ENCODE measurements around the gene ADIG. TPM values are rescaled to one million over a fixed set of nuclear protein-coding genes. Genes with fewer than 3 reads are reported as not detected.

Gene ADIG
- total and polyA plus RNA-seq, 2 donors (not counting 1 experiment from before 2014, with no cell fraction given) = not detected

- Histone ChIP-seq H2AFZ (ENCODE audit: low read length) (no peak overlapping the region), H3K4me3 (replicated peaks in 1 of 4; ENCODE audit: control extremely low read depth in 1 of 4, insufficient read depth in 1 of 4, low read depth in 3 of 4, low read length in 4 of 4) (no peak overlapping the region), H3K4me1 (ENCODE audit: control insufficient read depth, extremely low read depth, insufficient read depth, low read length) (no peaks in the 10 kb centered on the region), H3K79me2 (ENCODE audit: control insufficient read depth, insufficient read depth, low read length) (no peaks in the 10 kb centered on the region), H3K4me2 (ENCODE audit: extremely low read depth, insufficient read depth, low read length) (no peak overlapping the region), H3K27me3 (ENCODE audit: control insufficient read depth, insufficient read depth, low read length) (peaks cover 20% of the 10 kb centered on the region), H4K20me1 (ENCODE audit: control insufficient read depth, extremely low read depth, insufficient read depth, low read length) (no peaks in the 10 kb centered on the region), H3K27ac (ENCODE audit: insufficient read depth, low read length) (no peak overlapping the region), H3K9ac (ENCODE audit: insufficient read depth, low read length) (no peak overlapping the region), H3K9me3 (ENCODE audit: control insufficient read depth, insufficient read depth, low read depth, low read length) (no peaks in the 10 kb centered on the region), H3K36me3 (ENCODE audit: control insufficient read depth, insufficient read depth, low read length) (no peaks in the 10 kb centered on the region)
- peak; percentile 43 for TF ChIP-seq EZH2 (IDR thresholded peaks at IDR 0.05; ENCODE audit: low read length, missing control alignments)
- TF ChIP-seq CTCF (conservative IDR thresholded peaks at IDR 0.05 in 1 of 2, IDR thresholded peaks at IDR 0.05 in 1 of 2; ENCODE audit: low read depth in 1 of 2, low read length in 2 of 2) = no peak
- no peak for DNase-seq (ENCODE audit: low read depth in 2 of 2)
These were observed 26.4 kb downstream of the ADIG start for GRCh38 chr20:38607351-38607750.

GRCh38 chr20:38608188-38608587 lies 27.2 kb downstream of the ADIG start:
- DNase-seq (ENCODE audit: low read depth in 2 of 2) = no peak
- no peaks in the 10 kb centered on the region for H3K36me3 ChIP-seq (ENCODE audit: control insufficient read depth, insufficient read depth, low read length)
- no peak overlapping the region for H3K4me3 ChIP-seq (replicated peaks in 1 of 4; ENCODE audit: control extremely low read depth in 1 of 4, insufficient read depth in 1 of 4, low read depth in 3 of 4, low read length in 4 of 4)
- no peaks in the 10 kb centered on the region for H3K9me3 ChIP-seq (ENCODE audit: control insufficient read depth, insufficient read depth, low read depth, low read length)
- H3K79me2 ChIP-seq (ENCODE audit: control insufficient read depth, insufficient read depth, low read length) = no peaks in the 10 kb centered on the region
- peaks cover 12% of the 10 kb centered on the region for H3K27me3 ChIP-seq (ENCODE audit: control insufficient read depth, insufficient read depth, low read length)
- no peaks in the 10 kb centered on the region for H4K20me1 ChIP-seq (ENCODE audit: control insufficient read depth, extremely low read depth, insufficient read depth, low read length)
- no peak overlapping the region for H3K27ac ChIP-seq (ENCODE audit: insufficient read depth, low read length)
- no peak overlapping the region for H2AFZ ChIP-seq (ENCODE audit: low read length)
- H3K4me1 ChIP-seq (ENCODE audit: control insufficient read depth, extremely low read depth, insufficient read depth, low read length) = no peaks in the 10 kb centered on the region
- no peak overlapping the region for H3K4me2 ChIP-seq (ENCODE audit: extremely low read depth, insufficient read depth, low read length)
- H3K9ac ChIP-seq (ENCODE audit: insufficient read depth, low read length) = no peak overlapping the region
- no peak for TF ChIP-seq EZH2 (IDR thresholded peaks at IDR 0.05; ENCODE audit: low read length, missing control alignments)
- TF ChIP-seq CTCF (conservative IDR thresholded peaks at IDR 0.05 in 1 of 2, IDR thresholded peaks at IDR 0.05 in 1 of 2; ENCODE audit: low read depth in 1 of 2, low read length in 2 of 2) = no peak

- TF ChIP-seq CTCF (conservative IDR thresholded peaks at IDR 0.05 in 1 of 2, IDR thresholded peaks at IDR 0.05 in 1 of 2; ENCODE audit: low read depth in 1 of 2, low read length in 2 of 2) (no peak), EZH2 (IDR thresholded peaks at IDR 0.05; ENCODE audit: low read length, missing control alignments) (no peak)
- H3K9ac ChIP-seq (ENCODE audit: insufficient read depth, low read length) = no peak overlapping the region
- H3K4me2 ChIP-seq (ENCODE audit: extremely low read depth, insufficient read depth, low read length) = no peak overlapping the region
- H3K27ac ChIP-seq (ENCODE audit: insufficient read depth, low read length) = no peak overlapping the region
- H4K20me1 ChIP-seq (ENCODE audit: control insufficient read depth, extremely low read depth, insufficient read depth, low read length) = no peaks in the 10 kb centered on the region
- no peak overlapping the region for H2AFZ ChIP-seq (ENCODE audit: low read length)
- H3K9me3 ChIP-seq (ENCODE audit: control insufficient read depth, insufficient read depth, low read depth, low read length) = no peaks in the 10 kb centered on the region
- H3K36me3 ChIP-seq (ENCODE audit: control insufficient read depth, insufficient read depth, low read length) = no peaks in the 10 kb centered on the region
- no peak for DNase-seq (ENCODE audit: low read depth in 2 of 2)
- peaks cover 6% of the 10 kb centered on the region for H3K27me3 ChIP-seq (ENCODE audit: control insufficient read depth, insufficient read depth, low read length)
- H3K4me1 ChIP-seq (ENCODE audit: control insufficient read depth, extremely low read depth, insufficient read depth, low read length) = no peaks in the 10 kb centered on the region
- no peak overlapping the region for H3K4me3 ChIP-seq (replicated peaks in 1 of 4; ENCODE audit: control extremely low read depth in 1 of 4, insufficient read depth in 1 of 4, low read depth in 3 of 4, low read length in 4 of 4)
- H3K79me2 ChIP-seq (ENCODE audit: control insufficient read depth, insufficient read depth, low read length) = no peaks in the 10 kb centered on the region
These were observed 28.8 kb downstream of the ADIG start for GRCh38 chr20:38609815-38610214.

Measured in fibroblast of lung (primary cell).